ENCODE results near the gene DNTTIP2. TPM values are rescaled to one million over a fixed set of nuclear protein-coding genes. Genes with fewer than 3 reads are reported as not detected.
"Not testable (repeated sequence)": the region's sequence is repeated elsewhere in the genome, so short reads cannot be mapped to it uniquely, and the experiment has no call there.

The DNTTIP2 gene
- total RNA-seq, 2 donors from 2014 or later: 15.9 to 26.1 TPM

GRCh38 chr1:93841771-93842170 is 37.2 kb downstream of the DNTTIP2 start:
- H3K36me3 ChIP-seq: no peaks in the 10 kb centered on the region
- no peaks in the 10 kb centered on the region for H3K27me3 ChIP-seq (replicated peaks; ENCODE audit: insufficient read depth)
- DNase-seq (ENCODE audit: low spot score): no peak
- 93% methylated on average over 3 of the region's 3 CpGs for WGBS
- TF ChIP-seq POLR2A (IDR thresholded peaks at IDR 0.05): no peak
- no peak for TF ChIP-seq POLR2AphosphoS5 (IDR thresholded peaks at IDR 0.05)
- no peak for TF ChIP-seq CTCF (IDR thresholded peaks at IDR 0.05)
- intact Hi-C loops (cut with DNase I): loop anchor here (10.0 kb wide), 1 partner anchor 767 kb away; the partner anchor contains the start of gene MTF2
- no peak overlapping the region for H3K4me3 ChIP-seq
- H3K27ac ChIP-seq: no peak overlapping the region
- H3K4me1 ChIP-seq (replicated peaks): no peaks in the 10 kb centered on the region
- no peaks in the 10 kb centered on the region for H3K9me3 ChIP-seq

- Histone ChIP-seq H3K9me3 (no peaks in the 10 kb centered on the region), H3K27me3 (replicated peaks; ENCODE audit: insufficient read depth) (no peaks in the 10 kb centered on the region), H3K4me3 (no peak overlapping the region), H3K36me3 (no peaks in the 10 kb centered on the region), H3K4me1 (replicated peaks) (no peaks in the 10 kb centered on the region), H3K27ac (no peak overlapping the region)
- intact Hi-C loops (cut with DNase I): loop anchor here (10.0 kb wide), 1 partner anchor 766 kb away; the partner anchor contains the start of gene MTF2
- no peak for DNase-seq (ENCODE audit: low spot score)
- TF ChIP-seq POLR2AphosphoS5 (IDR thresholded peaks at IDR 0.05): no peak
- TF ChIP-seq CTCF (IDR thresholded peaks at IDR 0.05): no peak
- no peak for TF ChIP-seq POLR2A (IDR thresholded peaks at IDR 0.05)
- 91% methylated on average over 4 of the region's 4 CpGs for WGBS
These were observed 38.0 kb downstream of the DNTTIP2 start for GRCh38 chr1:93840956-93841482.

GRCh38 chr1:93839753-93840152 is 39.3 kb downstream of the DNTTIP2 start:
- 94% methylated on average over 2 of the region's 2 CpGs for WGBS
- H3K36me3 ChIP-seq: no peaks in the 10 kb centered on the region
- no peak for DNase-seq (ENCODE audit: low spot score)
- H3K4me3 ChIP-seq: no peak overlapping the region
- no peaks in the 10 kb centered on the region for H3K27me3 ChIP-seq (replicated peaks; ENCODE audit: insufficient read depth)
- H3K4me1 ChIP-seq (replicated peaks): no peaks in the 10 kb centered on the region
- TF ChIP-seq POLR2AphosphoS5 (IDR thresholded peaks at IDR 0.05) (no peak), POLR2A (IDR thresholded peaks at IDR 0.05) (no peak), CTCF (IDR thresholded peaks at IDR 0.05) (no peak)
- no peaks in the 10 kb centered on the region for H3K9me3 ChIP-seq
- intact Hi-C loops (cut with DNase I): loop anchor here (10.0 kb wide), 1 partner anchor 765 kb away; the partner anchor contains the start of gene MTF2
- H3K27ac ChIP-seq: no peak overlapping the region

GRCh38 chr1:93839307-93839706 is 39.7 kb downstream of the DNTTIP2 start:
- TF ChIP-seq CTCF (IDR thresholded peaks at IDR 0.05): no peak
- no peak for TF ChIP-seq POLR2A (IDR thresholded peaks at IDR 0.05)
- TF ChIP-seq POLR2AphosphoS5 (IDR thresholded peaks at IDR 0.05): no peak
- no peaks in the 10 kb centered on the region for H3K36me3 ChIP-seq
- no peak overlapping the region for H3K27ac ChIP-seq
- no peak for DNase-seq (ENCODE audit: low spot score)
- no peaks in the 10 kb centered on the region for H3K4me1 ChIP-seq (replicated peaks)
- H3K27me3 ChIP-seq (replicated peaks; ENCODE audit: insufficient read depth): no peaks in the 10 kb centered on the region
- intact Hi-C loops (cut with DNase I): no loop called here
- H3K9me3 ChIP-seq: no peaks in the 10 kb centered on the region
- no peak overlapping the region for H3K4me3 ChIP-seq
- WGBS: 68% methylated on average over 1 of the region's 1 CpG

- no peak for DNase-seq (ENCODE audit: low spot score)
- 97% methylated on average over 3 of the region's 3 CpGs for WGBS
- no peaks in the 10 kb centered on the region for H3K27me3 ChIP-seq (replicated peaks; ENCODE audit: insufficient read depth)
- H3K4me1 ChIP-seq (replicated peaks): no peaks in the 10 kb centered on the region
- TF ChIP-seq POLR2A (IDR thresholded peaks at IDR 0.05) (no peak), CTCF (IDR thresholded peaks at IDR 0.05) (no peak), POLR2AphosphoS5 (IDR thresholded peaks at IDR 0.05) (no peak)
- H3K9me3 ChIP-seq: no peaks in the 10 kb centered on the region
- no peak overlapping the region for H3K4me3 ChIP-seq
- no peaks in the 10 kb centered on the region for H3K36me3 ChIP-seq
- H3K27ac ChIP-seq: no peak overlapping the region
- intact Hi-C loops (cut with DNase I): no loop called here
These were observed 41.0 kb downstream of the DNTTIP2 start for GRCh38 chr1:93837961-93838360.

GRCh38 chr1:93833293-93833692 is 45.7 kb downstream of the DNTTIP2 start:
- H3K27me3 ChIP-seq (replicated peaks; ENCODE audit: insufficient read depth); H3K4me1 ChIP-seq (replicated peaks); DNase-seq (ENCODE audit: low spot score); intact Hi-C loops (cut with DNase I); H3K27ac ChIP-seq; H3K9me3 ChIP-seq; H3K4me3 ChIP-seq; H3K36me3 ChIP-seq: not testable (repeated sequence)
- 89% methylated on average over 3 of the region's 3 CpGs for WGBS
